ENCODE measurements around the gene CSPG4. TPM values are rescaled to one million over a fixed set of nuclear protein-coding genes. Genes with fewer than 3 reads are reported as not detected.
"Not testable (repeated sequence)": the region's sequence is repeated elsewhere in the genome, so short reads cannot be mapped to it uniquely, and the experiment has no call there.

The CSPG4 gene
- polyA plus RNA-seq, 1 donor (not counting 4 experiments of a cell fraction or from before 2014, with no cell fraction given) = 0.67 TPM

GRCh38 chr15:75686212-75686642 lies 26.4 kb downstream of the CSPG4 start:
- H3K36me3 ChIP-seq (ENCODE audit: control insufficient read depth in 2 of 2, extremely low read depth in 1 of 2, insufficient read depth in 2 of 2, low read length in 2 of 2); H4K20me1 ChIP-seq (ENCODE audit: control insufficient read depth, extremely low read depth, insufficient read depth, low read length); H3K27ac ChIP-seq (ENCODE audit: control insufficient read depth, insufficient read depth, low read length); H3K4me1 ChIP-seq (ENCODE audit: control insufficient read depth, extremely low read depth, insufficient read depth, low read length); H3K4me2 ChIP-seq (ENCODE audit: control insufficient read depth, extremely low read depth, insufficient read depth, low read depth, low read length); H3K27me3 ChIP-seq (ENCODE audit: control insufficient read depth, extremely low read depth, insufficient read depth, low read length); H3K9ac ChIP-seq (ENCODE audit: control insufficient read depth, extremely low read depth, insufficient read depth, low read length); H3K9me1 ChIP-seq (ENCODE audit: control insufficient read depth, extremely low read depth, insufficient read depth, low read length); DNase-seq (ENCODE audit: low read depth, low spot score); H2AFZ ChIP-seq (ENCODE audit: control insufficient read depth, low read length); H3K79me2 ChIP-seq (ENCODE audit: control insufficient read depth, insufficient read depth, low read length); H3K9me3 ChIP-seq (ENCODE audit: control insufficient read depth, low read depth, low read length); dilution Hi-C loops (cut with MboI; ENCODE audit: extremely low pct_ligation_motif_present, low sequenced_read_pairs); H3K4me3 ChIP-seq (ENCODE audit: control insufficient read depth in 2 of 3, extremely low read depth in 1 of 3, insufficient read depth in 2 of 3, low read depth in 1 of 3, low read length in 3 of 3): not testable (repeated sequence)
- peak; percentile 59 for FAIRE-seq
- peak in 2 of 3 experiments; percentile 61 to 74 for TF ChIP-seq CTCF (optimal IDR thresholded peaks at IDR 0.05 in 1 of 3, IDR thresholded peaks at IDR 0.05 in 1 of 3, conservative IDR thresholded peaks at IDR 0.05 in 1 of 3; ENCODE audit: extremely low read depth in 1 of 3, insufficient read depth in 2 of 3, low read length in 3 of 3)

- Histone ChIP-seq H3K79me2 (ENCODE audit: control insufficient read depth, insufficient read depth, low read length) (no peaks in the 10 kb centered on the region), H3K9ac (ENCODE audit: control insufficient read depth, extremely low read depth, insufficient read depth, low read length) (no peak overlapping the region), H3K4me3 (ENCODE audit: control insufficient read depth in 2 of 3, extremely low read depth in 1 of 3, insufficient read depth in 2 of 3, low read depth in 1 of 3, low read length in 3 of 3) (no peak overlapping the region), H3K9me1 (ENCODE audit: control insufficient read depth, extremely low read depth, insufficient read depth, low read length) (no peaks in the 10 kb centered on the region), H3K27me3 (ENCODE audit: control insufficient read depth, extremely low read depth, insufficient read depth, low read length) (no peaks in the 10 kb centered on the region), H2AFZ (ENCODE audit: control insufficient read depth, low read length) (no peak overlapping the region), H3K9me3 (ENCODE audit: control insufficient read depth, low read depth, low read length) (no peaks in the 10 kb centered on the region), H3K4me2 (ENCODE audit: control insufficient read depth, extremely low read depth, insufficient read depth, low read depth, low read length) (no peak overlapping the region), H4K20me1 (ENCODE audit: control insufficient read depth, extremely low read depth, insufficient read depth, low read length) (no peaks in the 10 kb centered on the region), H3K4me1 (ENCODE audit: control insufficient read depth, extremely low read depth, insufficient read depth, low read length) (no peaks in the 10 kb centered on the region), H3K27ac (ENCODE audit: control insufficient read depth, insufficient read depth, low read length) (no peak overlapping the region), H3K36me3 (ENCODE audit: control insufficient read depth in 2 of 2, extremely low read depth in 1 of 2, insufficient read depth in 2 of 2, low read length in 2 of 2) (no peaks in the 10 kb centered on the region)
- FAIRE-seq (no peak), DNase-seq (ENCODE audit: low read depth, low spot score) (no peak)
- TF ChIP-seq EZH2 (IDR thresholded peaks at IDR 0.05; ENCODE audit: low read length) = no peak
- TF ChIP-seq CTCF (optimal IDR thresholded peaks at IDR 0.05 in 1 of 3, IDR thresholded peaks at IDR 0.05 in 1 of 3, conservative IDR thresholded peaks at IDR 0.05 in 1 of 3; ENCODE audit: extremely low read depth in 1 of 3, insufficient read depth in 2 of 3, low read length in 3 of 3) = no peak
- dilution Hi-C loops (cut with MboI; ENCODE audit: extremely low pct_ligation_motif_present, low sequenced_read_pairs) = no loop called here
Observed at GRCh38 chr15:75685195-75685594, 27.5 kb downstream of the CSPG4 start.
